SKM-1 (cell line): Measurements from ENCODE around the gene NDEL1.

Experiments
- DNase-seq: peaks from one replicate; lab custom pipeline; 2025; ENCODE audit not compliant: unreplicated experiment; lab: John Stamatoyannopoulos, UW

Gene NDEL1

GRCh38 chr17:8413938-8414337, 21.7 kb upstream of the NDEL1 start:
- DNase-seq = no peak

GRCh38 chr17:8417806-8418205, 17.9 kb upstream of the NDEL1 start:
- DNase-seq = peak; percentile 54

GRCh38 chr17:8418471-8418870, 17.2 kb upstream of the NDEL1 start:
- no peak for DNase-seq

- no peak for DNase-seq
Observed at GRCh38 chr17:8419305-8419704, 16.4 kb upstream of the NDEL1 start.

- DNase-seq = no peak
Observed at GRCh38 chr17:8420041-8420934, 15.4 kb upstream of the NDEL1 start.

- DNase-seq = no peak
Observed at GRCh38 chr17:8421571-8421970, 14.1 kb upstream of the NDEL1 start.

- DNase-seq = no peak
Observed at GRCh38 chr17:8426094-8426720, 9.5 kb upstream of the NDEL1 start.

GRCh38 chr17:8426802-8427201, 8.9 kb upstream of the NDEL1 start:
- DNase-seq = no peak

GRCh38 chr17:8430966-8431365, 4.7 kb upstream of the NDEL1 start:
- DNase-seq = no peak

- DNase-seq = no peak
Observed at GRCh38 chr17:8436169-8436843, 622 bp downstream of the NDEL1 start.

GRCh38 chr17:8436844-8437171, 1.1 kb downstream of the NDEL1 start:
- no peak for DNase-seq

GRCh38 chr17:8438441-8438840, 2.8 kb downstream of the NDEL1 start:
- no peak for DNase-seq

- DNase-seq = no peak
Observed at GRCh38 chr17:8439681-8440080, 4.0 kb downstream of the NDEL1 start.

- DNase-seq = no peak
Observed at GRCh38 chr17:8441690-8442089, 6.0 kb downstream of the NDEL1 start.

- DNase-seq = no peak
Observed at GRCh38 chr17:8442310-8442709, 6.6 kb downstream of the NDEL1 start.

GRCh38 chr17:8443756-8444155, 8.1 kb downstream of the NDEL1 start:
- DNase-seq = no peak

GRCh38 chr17:8444494-8444893, 8.8 kb downstream of the NDEL1 start:
- no peak for DNase-seq

- no peak for DNase-seq
Observed at GRCh38 chr17:8445536-8445935, 9.9 kb downstream of the NDEL1 start.

GRCh38 chr17:8447799-8448198, 12.1 kb downstream of the NDEL1 start:
- no peak for DNase-seq

- DNase-seq = no peak
Observed at GRCh38 chr17:8448310-8448709, 12.6 kb downstream of the NDEL1 start.

GRCh38 chr17:8451933-8452614, 16.4 kb downstream of the NDEL1 start:
- no peak for DNase-seq

GRCh38 chr17:8453326-8453725, 17.6 kb downstream of the NDEL1 start:
- DNase-seq = no peak
